ENCODE data around the gene MCL1. TPM values are rescaled to one million over a fixed set of nuclear protein-coding genes. Genes with fewer than 3 reads are reported as not detected.
A peak's percentile ranks its signal among the peaks of the same experiment; 100 is the strongest.

The MCL1 gene
- total RNA-seq, 1 donor from 2014 or later = 364 TPM

- DNase-seq (ENCODE audit: low read depth) = no peak
These were observed 41.4 kb downstream of the MCL1 start for GRCh38 chr1:150537732-150538684.

GRCh38 chr1:150536836-150537731 lies 42.3 kb downstream of the MCL1 start:
- no peak for DNase-seq (ENCODE audit: low read depth)

- peak; percentile 35 for DNase-seq (ENCODE audit: low read depth)
These were observed 43.7 kb downstream of the MCL1 start for GRCh38 chr1:150535511-150536287.

DNA sequence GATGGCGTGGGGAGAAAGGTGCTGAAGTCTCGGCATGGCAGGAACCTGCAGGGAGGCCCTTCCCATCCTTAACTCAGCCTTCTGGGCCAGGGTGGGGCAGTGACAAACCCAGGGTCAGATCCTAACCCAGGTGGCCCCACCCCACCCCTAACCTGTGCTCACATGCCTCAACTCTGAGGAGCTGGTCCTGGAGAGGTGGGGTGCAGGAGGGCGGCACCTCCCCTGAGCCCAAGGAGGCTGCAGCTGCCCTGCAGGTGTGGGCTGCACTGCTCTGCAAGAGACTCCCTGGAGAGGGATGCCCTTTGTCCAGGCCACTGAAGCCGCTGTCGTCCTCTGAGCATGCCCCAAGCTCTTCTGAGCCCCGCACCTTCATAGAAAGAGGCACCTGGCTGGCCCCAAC lies 45.4 kb downstream of the MCL1 start:
- DNase-seq (ENCODE audit: low read depth) = no peak

DNA sequence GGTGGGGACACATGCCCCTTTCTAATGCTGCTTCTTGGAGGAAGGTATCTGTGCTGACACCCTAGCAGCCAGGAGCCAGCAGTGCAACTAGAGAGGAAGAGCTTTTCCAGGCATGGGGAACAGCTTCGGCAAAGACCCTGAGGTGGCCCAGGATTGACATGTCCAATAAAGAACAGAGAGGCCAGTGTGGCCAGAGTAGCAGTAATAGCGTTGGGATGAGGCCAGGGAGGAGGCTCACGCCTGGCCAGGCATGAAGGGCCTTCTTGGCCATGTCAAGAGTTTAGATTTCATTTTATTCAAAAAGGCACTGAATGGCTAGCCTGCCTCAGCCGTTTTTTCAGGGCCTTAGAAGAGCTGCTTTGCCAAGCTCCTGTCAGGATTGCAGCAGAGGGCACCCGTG lies 46.5 kb downstream of the MCL1 start:
- DNase-seq (ENCODE audit: low read depth) = no peak

- DNase-seq (ENCODE audit: low read depth) = no peak
These were observed 48.8 kb downstream of the MCL1 start for GRCh38 chr1:150530491-150531159.

- peak; percentile 78 for DNase-seq (ENCODE audit: low read depth)
These were observed 50.4 kb downstream of the MCL1 start for GRCh38 chr1:150529017-150529416.

GRCh38 chr1:150528196-150528595 lies 51.2 kb downstream of the MCL1 start:
- DNase-seq (ENCODE audit: low read depth) = peak; percentile 56

DNA sequence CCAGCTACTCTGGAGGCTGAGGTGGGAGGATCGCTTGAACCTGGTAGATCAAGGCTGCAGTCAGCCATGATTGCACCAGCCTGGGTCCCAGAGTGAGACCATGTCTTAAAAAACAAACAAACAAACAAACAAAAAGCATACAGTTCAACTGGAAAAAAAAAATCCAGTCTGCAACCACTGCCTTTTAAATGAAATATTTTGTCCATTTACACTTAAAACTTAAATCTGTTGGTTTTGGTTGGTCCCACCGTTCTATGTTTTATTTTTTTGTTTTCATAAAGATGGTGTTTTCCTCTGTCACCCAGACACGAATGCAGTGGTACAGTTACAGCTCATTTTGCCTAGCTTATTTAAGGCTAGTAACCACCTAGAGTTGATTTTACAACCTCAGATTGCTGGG lies 54.1 kb downstream of the MCL1 start:
- no peak for DNase-seq (ENCODE audit: low read depth)

Other genes with a start within 250 kb of the MCL1 start
- 7.8 and 19.4 TPM in 2 replicates for gene RPRD2, start 215.5 kb downstream of the MCL1 start, total RNA-seq
- gene TARS2, start 92.2 kb downstream of the MCL1 start, total RNA-seq = 16.0 and 20.5 TPM in 2 replicates
- gene ECM1, start 71.5 kb downstream of the MCL1 start, total RNA-seq = 0.35 and 0.60 TPM in 2 replicates
- not detected in 2 replicates for gene FALEC, start 63.9 kb downstream of the MCL1 start, total RNA-seq
- 1.4 and 7.4 TPM in 2 replicates for gene ADAMTSL4, start 30.2 kb downstream of the MCL1 start, total RNA-seq
- gene ENSA, start 50.0 kb upstream of the MCL1 start, total RNA-seq = 109 and 232 TPM in 2 replicates
- 13.4 and 28.2 TPM in 2 replicates for gene GOLPH3L, start 117.5 kb upstream of the MCL1 start, total RNA-seq
- gene HORMAD1, start 141.3 kb upstream of the MCL1 start, total RNA-seq = not detected in 2 replicates
- gene CTSS, start 186.2 kb upstream of the MCL1 start, total RNA-seq = 39.5 and 77.3 TPM in 2 replicates
- gene CTSK, start 228.7 kb upstream of the MCL1 start, total RNA-seq = 0.52 and 1.7 TPM in 2 replicates

Data from renal cortical epithelial cell (primary cell).